Germinal center (tissue), 1 donor: Measurements from ENCODE around the gene LRFN5.

Experiments
- DNase-seq: peaks from one replicate; pipeline ENCODE4 v3.0.0; 2012; ENCODE audit warnings: mixed read lengths, low spot score

Gene LRFN5

DNA sequence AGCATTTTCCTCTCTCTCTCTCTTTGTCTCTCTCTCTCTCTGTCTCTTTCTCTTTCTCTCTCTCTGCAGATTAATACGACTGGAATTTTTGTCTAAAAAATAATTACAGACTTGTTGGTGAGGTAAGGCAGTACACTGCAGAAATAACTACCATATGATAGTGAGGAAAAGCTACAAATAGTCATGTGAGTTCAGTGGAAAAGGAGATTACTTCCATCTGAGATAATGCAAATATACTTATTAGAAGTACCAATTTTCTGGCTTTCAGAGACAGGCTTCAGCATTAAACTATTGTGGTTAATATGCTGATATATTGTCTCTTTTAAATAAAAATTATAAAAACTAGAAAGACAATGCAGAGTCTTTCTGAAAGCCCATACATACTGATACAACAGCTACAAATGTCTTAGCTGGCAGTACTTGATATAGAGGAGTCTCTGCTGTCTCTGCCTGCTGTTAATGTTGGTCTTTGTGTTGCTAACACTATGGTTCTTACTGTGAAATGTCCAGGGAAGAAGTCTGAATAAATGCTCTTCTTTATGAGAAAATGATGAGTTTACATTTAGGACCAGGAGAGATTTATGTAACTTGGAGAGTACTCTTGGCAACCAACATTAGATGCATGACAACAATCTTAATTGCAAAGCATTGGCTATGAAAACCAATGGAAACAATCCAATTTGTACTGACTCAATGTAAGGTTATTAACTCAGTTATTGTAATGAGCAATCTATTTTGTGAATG is 167.0 kb downstream of the LRFN5 start:
- DNase-seq, result no peak

DNA sequence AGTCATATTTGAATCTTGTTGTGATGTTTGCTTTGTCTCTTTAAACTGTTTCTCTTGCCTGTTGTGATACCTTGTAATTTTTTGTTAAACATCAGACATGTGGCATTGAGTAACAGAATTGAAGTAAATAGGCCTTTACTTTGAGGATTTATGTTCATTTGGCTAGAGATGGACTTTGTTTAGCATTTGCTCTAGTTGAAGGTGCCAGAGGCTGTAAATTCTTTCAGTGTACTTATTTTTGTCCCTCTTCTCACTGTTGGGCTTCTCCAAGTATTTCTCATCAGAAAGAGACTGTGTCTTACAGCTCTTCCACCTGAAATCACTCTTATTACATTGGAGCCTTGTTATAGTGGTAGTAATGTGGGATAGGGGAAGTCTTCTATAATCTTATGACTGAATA is 175.8 kb downstream of the LRFN5 start:
- no peak for DNase-seq

DNA sequence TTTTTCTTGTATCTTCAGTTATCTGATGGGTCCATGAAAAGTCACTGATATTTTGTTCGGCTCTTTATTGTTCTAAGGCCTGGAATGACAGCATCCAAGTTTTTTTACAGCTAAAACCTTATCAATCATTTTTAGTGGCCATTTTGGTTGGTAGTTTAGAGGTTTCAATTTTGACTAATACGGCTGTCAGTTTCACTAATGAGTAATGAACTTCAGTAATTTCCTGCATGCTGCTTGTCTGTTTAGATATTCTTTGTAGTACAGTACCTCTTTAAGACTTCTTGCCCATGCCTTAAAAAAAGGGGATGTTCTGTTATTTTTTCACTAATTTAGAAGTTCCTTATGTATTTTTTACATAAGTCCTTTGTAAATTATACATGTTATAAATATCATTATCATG is 176.7 kb downstream of the LRFN5 start:
- DNase-seq, result no peak

DNA sequence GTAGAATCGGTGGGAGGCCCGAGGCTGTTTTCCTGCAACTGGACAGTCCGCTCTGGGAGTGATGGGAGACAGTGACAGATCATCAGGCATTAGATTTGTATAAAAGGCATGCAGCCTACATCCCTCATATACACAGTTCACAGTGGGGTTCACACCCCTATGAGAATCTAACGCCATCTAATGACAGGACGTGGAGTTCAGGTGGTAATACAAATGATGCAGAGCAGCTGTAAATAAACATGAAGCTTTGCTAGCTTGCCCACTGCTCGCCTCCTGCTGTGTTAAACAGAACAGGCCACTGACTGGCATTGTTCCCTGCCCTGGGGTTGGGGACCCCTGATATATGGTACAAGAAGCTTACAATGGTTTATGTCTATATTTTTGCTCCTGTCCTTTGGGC is 179.0 kb downstream of the LRFN5 start:
- DNase-seq, result no peak

DNA sequence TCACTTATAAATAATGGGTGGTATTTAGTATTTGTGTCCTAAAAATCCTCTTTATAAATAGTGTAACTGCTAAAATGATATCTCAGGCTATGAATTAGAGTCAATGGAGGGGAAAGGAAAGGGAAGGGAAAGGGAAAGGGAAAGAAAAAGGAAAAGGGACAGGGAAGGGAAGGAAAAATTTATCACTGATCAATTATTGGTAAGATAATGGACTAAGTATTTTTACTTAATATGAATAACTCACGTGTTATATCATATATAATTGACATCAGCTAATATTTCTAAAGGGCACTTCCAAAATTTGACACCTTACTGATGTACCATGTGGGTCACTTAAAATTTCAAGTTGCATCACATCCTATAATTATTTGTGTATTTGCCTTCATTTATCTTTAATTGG is 193.1 kb downstream of the LRFN5 start:
- DNase-seq, result no peak

DNA sequence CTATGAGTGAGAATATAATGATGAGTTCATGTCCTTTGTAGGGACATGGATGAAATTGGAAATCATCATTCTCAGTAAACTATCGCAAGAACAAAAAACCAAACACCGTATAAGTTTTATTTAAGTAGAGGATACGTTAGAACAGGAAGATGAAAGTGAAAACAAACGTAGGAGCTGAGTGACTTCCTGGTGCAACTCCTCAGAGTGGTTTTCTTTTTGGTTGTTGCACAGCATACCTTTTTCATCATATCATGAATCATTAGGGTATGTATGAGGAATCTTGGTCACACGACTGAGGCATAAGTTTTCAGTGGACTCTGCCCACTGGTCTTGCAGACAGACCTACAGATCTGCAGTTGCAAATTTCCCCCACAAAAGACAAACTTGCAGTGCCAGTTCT is 199.0 kb downstream of the LRFN5 start:
- no peak for DNase-seq

DNA sequence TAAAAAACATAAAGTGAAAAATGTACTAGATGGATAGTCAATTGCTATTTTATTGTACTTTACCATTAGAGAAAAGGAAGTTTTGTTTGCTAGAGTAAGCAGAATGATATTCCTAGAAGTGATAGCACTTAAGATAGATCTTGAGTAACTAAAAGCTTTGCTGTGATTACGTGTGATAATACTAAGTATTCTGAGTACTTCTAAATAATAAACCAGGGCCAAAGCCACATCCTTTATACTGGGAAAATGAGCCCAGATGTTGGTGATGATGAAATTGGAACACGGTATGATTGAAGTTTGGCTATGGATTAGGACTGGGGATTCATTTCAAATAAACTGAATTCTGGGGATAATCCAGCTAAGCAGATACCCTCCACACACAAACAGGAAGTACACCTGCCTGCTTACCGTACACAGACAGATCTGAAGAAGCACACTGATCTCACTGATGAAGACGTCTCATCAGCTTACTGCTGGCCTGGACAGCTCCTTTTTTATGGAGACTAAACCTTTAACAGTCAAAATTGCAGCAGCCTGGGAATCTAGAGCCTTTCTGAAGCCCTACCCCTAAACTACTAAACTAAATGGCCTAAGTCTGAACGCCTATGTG is 199.8 kb downstream of the LRFN5 start:
- no peak for DNase-seq

DNA sequence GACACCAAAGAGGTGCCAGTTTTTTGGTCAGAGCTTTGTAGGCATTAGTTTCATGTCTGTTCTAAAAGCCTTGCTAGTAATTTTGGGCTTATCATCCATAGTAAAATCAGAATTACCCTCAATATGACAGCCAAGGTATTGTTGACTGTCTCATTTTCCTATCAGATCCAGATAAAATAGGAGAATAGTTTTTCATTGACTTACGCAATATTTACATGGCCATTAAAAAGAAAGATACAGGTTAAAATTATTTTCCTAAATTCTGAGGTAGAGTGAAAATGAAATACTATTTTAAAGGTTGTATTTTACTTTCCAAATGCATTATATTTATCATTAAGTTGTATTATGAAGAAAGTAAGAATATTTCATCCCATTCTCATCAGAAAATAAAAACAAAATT is 203.7 kb downstream of the LRFN5 start:
- no peak for DNase-seq

DNA sequence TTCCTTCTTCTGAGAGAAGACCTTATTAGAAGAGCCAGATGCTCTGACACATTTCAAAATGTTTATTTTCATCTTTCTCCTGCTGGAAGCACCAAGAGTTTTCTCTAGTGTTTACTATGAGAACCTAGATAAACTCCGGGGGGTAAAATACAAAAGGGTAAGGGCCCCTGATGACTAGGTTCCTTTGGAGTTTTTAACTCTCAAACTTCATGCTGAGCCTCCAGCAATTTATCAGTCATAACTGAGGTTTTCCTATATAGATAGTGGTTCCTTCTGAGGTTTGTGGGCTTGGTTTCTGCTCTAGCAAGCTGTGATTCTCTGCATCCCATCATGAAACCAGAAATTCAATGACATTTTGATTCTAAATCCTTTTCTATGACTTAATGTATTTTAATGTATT is 210.9 kb downstream of the LRFN5 start:
- no peak for DNase-seq

DNA sequence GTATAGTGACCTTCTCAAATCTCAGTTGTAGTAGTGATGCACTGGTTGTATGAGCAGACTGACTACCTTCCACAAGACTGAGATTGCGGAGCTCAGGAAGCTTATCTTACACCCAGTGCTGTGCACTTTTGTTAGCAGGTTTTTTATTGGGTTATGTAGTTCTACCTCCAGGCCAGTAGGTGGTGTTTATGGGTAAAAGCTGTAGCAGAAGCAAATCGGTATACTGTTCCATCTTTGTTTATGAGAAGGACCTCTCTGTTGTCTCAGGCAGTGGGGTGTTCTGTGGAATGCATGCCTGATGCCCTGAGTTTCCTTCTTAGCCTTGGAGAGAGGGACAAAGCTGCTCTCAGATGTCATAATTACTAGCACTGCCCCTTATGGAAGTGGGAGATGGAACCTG is 217.8 kb downstream of the LRFN5 start:
- DNase-seq, result no peak

DNA sequence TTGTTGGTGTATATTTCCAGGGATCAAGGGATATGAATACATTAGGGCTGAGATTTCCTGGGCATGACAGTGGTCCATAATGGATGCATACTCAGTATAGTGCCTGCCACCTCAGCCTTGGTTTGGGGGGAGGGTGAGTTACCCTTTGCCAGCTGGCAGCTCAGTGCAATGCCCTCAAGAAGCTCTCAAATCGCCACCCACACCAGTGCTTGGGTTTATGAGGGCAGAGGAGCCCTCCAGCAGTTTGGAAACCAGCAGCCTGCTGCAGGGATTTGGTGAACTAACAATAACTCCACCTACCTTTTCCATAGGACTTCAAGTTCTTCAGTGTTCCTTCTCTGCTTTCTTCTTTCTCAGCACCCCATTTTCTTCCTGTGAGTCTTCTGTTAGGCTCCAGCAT is 218.9 kb downstream of the LRFN5 start:
- no peak for DNase-seq

DNA sequence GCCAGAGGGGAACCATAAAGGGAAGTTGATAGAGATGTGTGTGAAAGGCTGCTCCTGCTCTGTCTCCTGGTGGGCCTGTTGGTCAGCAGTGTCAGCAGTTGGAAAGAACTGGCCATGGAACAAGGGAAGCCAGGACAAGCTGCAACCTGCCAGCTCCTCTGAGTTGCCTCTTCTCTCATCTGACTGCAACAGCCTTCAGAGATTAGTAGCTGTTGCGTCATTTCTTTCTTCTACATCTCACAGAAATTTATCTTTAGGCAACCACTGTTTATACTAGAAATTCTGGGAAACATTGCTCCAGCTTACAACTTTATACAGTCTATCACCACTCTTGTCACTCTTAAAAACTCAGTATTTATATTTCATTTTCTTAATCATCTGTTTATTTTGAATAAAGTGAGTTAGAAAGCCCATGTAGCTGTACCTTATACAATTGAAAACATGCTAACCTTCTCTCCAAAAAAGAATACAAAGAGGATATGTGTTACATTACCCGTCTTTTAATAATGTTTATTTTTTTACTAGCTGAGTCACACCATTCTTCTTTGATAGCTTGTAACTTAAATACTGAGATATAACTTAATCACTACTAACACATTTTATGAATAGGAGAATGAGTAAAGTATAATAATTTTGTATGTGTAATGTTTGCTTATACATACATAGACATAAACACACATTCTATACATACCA is 224.2 kb downstream of the LRFN5 start:
- no peak for DNase-seq

DNA sequence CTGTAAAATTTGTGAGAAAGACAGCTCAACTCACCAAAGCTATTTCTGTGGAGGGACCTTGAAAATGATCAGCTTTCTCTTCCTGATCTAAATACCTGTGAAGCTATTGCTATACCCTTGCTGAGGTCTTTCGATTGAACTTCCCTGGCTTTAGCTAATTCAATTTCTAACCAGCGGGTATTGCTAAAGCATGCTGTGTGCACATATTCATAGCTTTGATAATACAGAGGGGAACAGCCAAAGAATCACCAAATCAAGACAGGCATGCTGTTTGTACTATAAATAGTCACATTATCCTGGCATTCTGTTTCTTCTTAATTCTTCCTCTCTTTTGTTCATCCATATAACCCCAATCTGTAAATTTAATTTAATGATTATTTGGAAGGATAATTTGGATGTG is 233.0 kb downstream of the LRFN5 start:
- no peak for DNase-seq

DNA sequence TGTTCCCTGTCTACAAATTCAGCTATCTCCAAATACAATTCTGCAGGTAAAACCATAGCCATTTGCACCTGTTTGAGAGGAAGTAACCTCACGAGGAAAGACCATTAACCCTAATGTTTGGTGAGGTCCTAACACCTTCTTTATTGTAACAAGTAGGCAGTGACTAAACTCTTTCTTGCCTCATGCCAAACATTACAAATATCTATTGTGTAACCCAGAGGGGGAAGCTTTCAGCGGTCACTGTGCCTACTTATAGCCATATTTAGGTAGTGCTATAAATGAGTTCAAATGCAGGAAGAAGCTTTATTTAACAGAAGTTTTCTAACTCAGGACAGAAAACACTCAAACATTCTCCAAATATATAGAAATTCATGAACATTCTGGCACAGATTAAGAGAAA is 252.7 kb downstream of the LRFN5 start:
- no peak for DNase-seq

DNA sequence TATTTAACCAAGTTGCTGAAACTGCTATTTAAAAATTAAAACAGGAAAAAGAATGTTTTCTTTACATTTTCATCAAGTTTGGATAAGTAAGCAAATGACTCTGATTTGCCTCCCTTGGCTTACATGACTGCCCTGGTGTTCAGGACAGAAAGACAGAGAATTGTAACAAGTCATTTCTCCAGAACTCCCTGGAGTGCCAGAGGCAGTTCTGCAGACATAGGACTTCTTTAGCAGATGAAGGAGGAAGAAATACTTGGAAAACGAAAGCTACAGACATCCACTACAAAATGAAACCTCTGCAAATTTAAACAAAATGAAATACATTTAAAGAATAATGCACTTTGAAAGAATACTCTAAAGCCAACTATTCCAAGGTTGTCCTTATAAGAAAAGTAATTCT is 253.9 kb downstream of the LRFN5 start:
- DNase-seq, result no peak

DNA sequence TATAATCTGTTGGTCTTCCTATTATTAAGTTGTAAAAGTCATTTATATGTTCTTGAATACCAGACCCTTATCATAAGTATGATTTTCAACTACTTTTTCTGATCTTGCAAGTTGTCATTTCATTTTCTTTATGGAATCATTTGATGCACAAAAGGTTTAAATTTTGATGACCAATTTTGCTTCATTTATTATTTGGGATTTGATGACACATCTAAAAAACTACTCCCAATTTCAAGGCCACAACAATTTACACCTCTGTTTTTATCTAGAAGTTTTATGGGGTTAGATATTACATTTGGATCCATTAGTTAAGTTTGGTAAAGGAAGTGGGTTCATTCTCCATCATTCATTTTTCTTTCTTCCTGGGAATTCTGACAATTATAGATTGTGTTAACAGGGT is 259.2 kb downstream of the LRFN5 start:
- DNase-seq, result no peak

DNA sequence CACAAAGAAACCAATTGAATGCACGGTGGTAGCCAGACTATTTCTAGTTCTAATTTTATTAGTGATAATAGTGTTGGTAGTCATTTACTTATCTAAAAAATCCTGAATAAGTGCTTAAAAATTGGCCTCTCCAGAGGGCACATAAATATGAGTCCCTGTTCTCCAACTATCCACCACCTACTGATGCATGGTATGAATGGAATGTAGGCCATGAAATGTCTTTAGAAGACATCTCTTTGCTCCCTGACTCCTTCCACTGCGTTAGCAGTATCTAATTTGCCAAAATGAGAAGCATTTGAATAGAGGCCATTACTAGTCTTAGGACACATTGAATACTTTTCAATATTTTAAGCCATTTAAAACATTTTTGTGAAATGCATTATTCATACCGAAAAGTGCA is 261.7 kb downstream of the LRFN5 start:
- DNase-seq, result no peak

DNA sequence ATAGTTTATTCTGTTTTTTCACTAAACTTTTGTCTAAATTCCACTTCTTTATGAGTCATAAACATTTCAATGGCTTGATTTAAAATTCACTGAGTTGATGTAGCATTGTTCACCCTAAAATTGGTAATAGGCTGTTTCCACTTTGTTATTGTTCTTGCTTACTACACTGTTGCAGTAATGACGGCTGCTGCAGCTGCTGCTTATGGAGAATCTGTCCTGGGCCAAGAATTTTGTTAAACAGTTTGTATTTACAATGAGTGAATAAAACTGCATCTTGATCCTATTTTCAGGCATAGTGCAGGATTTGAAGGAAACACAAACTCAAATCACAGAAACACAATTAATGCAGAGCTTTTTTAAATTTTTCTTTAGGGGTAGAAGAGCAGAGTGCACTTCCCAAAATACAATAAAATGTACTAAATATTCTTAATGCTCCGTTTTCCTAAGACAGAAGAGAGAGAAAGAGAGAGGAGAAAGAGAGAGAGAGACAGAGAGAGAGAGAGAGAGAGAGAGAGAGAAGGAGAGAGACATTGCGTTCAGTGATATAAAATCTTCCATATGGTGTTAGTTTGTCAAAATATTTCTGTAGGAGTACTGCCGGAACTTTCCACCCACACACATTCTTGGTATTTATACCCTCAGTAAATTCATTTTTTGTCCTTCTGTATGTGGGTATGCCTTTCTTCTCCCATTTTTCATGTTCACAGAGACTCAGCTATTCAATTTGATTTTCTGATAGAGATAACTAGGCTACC is 266.4 kb downstream of the LRFN5 start:
- no peak for DNase-seq

DNA sequence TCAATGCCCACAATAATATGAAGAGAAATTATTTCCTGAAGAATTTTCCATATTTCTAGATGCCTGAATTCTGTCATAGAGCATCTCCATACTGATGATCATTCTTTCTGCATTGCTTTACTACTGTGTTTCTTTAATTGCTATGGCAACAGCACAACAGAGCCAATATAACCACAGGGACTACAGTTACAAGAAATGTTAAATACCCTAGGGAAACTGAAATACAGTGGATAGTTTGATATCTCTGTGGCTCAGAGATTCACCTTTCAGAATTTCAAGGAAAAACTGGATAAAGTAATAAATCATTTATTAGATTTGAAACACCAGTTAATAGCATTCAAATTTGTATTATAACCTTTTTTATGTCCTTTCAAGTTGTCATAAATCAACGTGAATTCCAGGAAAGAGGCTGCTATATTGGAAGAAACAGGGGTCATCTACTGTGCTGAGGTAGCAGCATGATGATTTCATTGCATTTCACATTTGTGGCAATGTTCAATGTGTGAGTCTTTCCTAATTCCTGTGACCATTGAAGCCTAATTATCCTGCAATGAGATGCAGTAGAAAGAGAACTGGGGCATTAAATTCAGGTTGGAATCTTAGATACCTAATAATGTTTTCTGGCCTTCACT is 267.1 kb downstream of the LRFN5 start:
- DNase-seq, result no peak

DNA sequence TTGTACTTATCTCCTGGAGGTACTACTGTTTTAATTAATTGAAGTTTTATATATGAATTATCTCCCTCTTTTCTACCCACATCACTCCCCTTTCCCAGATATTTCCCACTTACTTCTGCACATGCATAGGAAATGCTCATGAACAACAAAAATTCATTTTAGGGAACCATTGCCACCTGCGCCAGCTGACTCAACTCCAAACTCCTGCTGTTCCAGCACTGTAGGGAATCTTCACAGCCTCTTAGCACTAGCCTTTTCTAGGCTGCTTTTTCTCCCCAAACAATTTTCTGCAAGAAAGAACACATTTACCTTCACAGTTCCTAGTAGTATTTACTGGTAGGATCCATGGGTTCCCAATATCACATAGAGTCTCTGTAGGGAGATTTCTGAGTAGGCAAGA is 268.4 kb downstream of the LRFN5 start:
- DNase-seq, result no peak

DNA sequence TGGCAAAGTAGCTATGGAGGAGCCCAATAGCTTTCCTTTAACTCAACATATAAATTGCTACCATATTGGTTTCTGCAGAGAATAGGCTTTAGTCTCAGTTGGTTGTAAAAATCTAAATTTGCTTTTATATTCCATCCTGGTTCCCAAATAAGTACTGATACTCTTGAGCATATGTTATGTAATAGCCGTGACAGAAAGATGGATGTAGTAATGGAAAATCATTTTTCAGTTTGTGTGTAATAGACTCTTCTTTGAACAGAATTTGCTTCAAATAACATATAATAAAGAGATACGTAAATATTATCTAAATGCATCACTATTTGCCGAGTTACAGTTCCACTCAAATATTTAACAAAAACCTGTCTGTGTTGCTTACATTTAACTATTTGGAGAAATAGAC is 271.6 kb downstream of the LRFN5 start:
- no peak for DNase-seq

DNA sequence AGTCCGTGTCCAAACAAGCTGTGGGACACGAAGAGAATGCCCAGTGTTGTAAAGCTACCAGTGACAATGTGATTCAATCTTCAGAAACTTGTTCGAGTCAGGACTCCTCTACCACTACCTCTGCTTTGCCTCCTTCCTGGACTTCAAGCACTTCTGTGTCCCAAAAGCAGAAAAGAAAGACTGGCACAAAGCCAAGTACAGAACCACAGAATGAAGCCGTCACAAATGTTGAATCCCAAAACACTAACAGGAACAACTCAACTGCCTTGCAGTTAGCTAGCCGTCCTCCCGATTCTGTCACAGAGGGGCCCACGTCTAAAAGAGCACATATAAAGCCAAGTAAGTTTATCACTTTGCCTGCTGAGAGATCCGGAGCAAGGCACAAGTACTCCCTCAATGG is 284.9 kb downstream of the LRFN5 start:
- DNase-seq, result no peak
